Measurements from ENCODE around the gene ZNF548.
"Not testable (repeated sequence)": the region's sequence is repeated elsewhere in the genome, so short reads cannot be mapped to it uniquely, and the experiment has no call there.

The ZNF548 gene

DNA sequence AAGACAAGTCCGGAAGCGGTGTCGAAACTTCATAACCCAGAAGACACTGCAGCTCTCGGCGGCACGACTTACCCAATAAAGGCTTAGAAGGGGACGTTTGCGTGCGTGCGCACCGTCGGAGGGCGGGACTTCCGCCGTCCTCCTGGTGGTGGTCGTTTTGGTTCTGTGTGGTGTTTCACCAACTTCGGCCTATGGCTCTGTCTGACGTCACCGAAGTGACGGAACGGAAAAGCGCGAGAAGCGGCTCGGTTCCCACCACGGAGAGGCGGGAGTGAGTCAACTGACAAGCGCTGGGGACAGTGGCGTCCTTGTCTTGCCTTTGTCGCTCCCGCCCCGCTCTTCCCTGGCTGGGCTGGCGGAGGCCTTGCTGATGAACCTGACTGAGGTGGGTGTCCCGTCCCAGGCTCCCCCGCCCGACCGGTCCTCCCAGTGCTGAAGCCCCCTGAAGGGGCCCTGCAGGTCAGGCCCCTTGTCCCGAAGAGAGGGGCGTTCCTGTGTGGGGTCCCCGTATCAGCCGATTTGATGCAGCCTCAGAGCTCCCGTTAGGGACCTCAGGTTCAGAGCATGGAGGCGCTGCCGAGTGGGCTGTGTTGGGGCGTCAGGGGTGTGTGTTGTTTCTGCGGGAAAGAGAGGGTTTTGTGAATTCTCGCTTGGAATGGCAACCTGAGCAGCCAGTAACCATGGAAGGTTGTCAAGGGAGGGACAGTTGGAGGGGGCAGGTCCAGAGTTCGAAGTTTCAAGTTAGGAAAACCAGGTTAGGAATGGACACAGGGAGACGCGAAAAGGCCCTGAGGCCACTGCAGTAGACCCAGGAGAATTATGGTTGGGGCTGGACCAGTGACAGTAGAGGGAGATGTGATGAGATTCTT is at the start of gene ZNF548:
ZNF548 (plus strand) TSS at position 125 of the 869 bp plus-strand sequence; CDS start at position 371, 246 bp downstream.
- H3K4me3 Mint-ChIP-seq, result peak within 1 kb of the TSS; percentile 95
- peaks cover 26% of the 10 kb centered on the region for H3K36me3 Mint-ChIP-seq (ENCODE audit: low read depth)
- H3K4me1 Mint-ChIP-seq (ENCODE audit: low read depth), result peaks cover 46% of the 10 kb centered on the region
- peaks cover 29% of the 10 kb centered on the region for H3K9me3 Mint-ChIP-seq
- peak within 1 kb of the TSS; percentile 97 for H3K27ac Mint-ChIP-seq
- no peaks in the 10 kb centered on the region for H3K27me3 Mint-ChIP-seq

DNA sequence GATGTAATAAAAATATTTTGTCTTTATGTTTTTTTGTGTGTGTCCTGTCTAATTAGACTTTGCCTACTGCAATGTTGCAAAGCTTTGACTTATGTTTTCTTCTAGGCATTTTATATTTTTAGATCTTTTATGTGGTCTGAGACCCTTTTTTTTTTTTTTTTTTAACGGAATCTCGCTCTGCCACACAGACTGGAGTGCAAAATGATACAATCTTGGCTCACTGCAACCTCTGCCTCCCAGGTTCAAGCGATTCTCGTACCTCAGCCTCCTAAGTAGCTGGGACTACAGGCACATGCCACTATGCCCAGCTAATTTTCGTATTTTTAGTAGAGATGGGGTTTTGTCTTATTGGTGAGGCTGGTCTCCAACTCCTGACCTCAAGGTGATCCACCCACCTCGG is 47.1 kb upstream of the ZNF548 start:
- Mint-ChIP-seq H3K4me3 (no peak overlapping the region), H3K9me3 (peaks cover 24% of the 10 kb centered on the region), H3K27ac (no peak overlapping the region), H3K27me3 (peaks cover 10% of the 10 kb centered on the region), H3K4me1 (ENCODE audit: low read depth) (no peaks in the 10 kb centered on the region), H3K36me3 (ENCODE audit: low read depth) (peaks cover 5% of the 10 kb centered on the region)

DNA sequence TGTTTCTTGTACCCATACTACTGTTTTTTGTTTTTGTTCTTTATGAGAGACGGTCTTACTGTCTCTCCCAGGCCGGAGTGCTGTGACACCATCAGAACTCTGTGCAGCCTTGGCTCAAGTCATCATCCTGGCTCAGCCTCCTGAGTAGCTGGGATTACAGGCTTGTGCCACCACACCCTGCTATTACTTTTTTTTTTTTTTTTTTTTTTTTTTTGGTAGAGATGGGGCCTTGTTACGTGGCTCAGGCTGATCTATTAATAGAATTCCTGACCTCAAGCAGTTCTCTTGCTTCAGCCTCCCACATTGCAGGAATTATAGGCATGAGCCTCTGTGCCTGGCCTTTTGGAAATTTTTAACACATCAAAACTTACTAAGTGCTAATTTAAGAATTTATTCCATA is 41.5 kb upstream of the ZNF548 start:
- H3K4me3 Mint-ChIP-seq, result no peak overlapping the region
- H3K9me3 Mint-ChIP-seq, result peaks cover 17% of the 10 kb centered on the region
- peaks cover 28% of the 10 kb centered on the region for H3K4me1 Mint-ChIP-seq (ENCODE audit: low read depth)
- no peak overlapping the region for H3K27ac Mint-ChIP-seq
- peaks cover 22% of the 10 kb centered on the region for H3K36me3 Mint-ChIP-seq (ENCODE audit: low read depth)
- H3K27me3 Mint-ChIP-seq, result peaks cover 10% of the 10 kb centered on the region

DNA sequence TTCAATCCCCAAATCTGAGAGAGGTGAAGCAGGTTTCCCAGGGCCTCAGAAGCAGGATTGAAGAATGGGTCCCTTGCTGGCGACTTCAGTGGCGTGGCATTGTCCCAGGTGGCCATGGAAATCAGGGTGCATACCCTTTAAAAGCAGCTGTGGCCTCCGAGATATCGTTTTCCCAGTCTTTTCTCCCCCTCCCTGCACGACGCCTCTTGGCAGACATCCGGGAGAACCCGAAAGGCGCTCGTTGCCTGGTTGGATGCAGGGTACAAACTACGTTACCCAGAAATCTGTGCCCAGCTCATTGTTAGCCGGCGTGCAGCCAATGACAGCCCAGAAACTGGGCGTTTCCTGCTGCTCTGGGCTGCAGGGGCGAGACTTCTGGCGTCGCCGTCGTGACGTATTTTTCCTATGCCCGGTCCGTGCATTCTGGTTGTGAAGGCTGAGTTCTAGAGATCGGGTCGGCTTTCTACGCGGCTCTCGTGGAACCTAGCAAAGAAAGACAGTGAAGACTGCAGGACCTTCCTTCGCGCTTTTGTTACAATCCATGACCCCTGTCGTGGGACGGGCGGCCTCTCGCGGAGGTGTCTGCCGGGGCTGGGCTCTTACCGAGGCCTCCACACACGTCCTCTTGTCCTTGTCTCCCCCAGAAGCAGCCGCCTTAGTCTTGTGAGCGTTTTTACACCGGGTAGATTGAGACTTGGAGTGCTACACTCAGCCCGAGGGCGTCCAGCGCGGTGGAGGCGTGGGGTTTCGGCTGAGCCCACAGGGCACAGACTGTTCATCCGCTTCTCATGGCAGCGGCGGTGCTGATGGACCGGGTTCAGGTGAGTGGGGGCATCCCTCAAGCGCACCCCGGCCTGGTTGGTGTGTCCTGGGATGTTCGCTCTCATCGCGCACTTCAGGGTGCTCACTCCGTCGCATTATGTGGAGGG is 38.5 kb upstream of the ZNF548 start, which contains the start of gene ZNF304:
ZNF304 (plus strand) TSS at position 395 of the 929 bp plus-strand sequence; CDS start at position 789, 394 bp downstream.
- peaks cover 52% of the 10 kb centered on the region for H3K36me3 Mint-ChIP-seq (ENCODE audit: low read depth)
- H3K9me3 Mint-ChIP-seq, result peaks cover 31% of the 10 kb centered on the region
- peaks cover 8% of the 10 kb centered on the region for H3K27me3 Mint-ChIP-seq
- H3K27ac Mint-ChIP-seq, result peak within 1 kb of the TSS; percentile 88
- peaks cover 32% of the 10 kb centered on the region for H3K4me1 Mint-ChIP-seq (ENCODE audit: low read depth)
- peak within 1 kb of the TSS; percentile 92 for H3K4me3 Mint-ChIP-seq

DNA sequence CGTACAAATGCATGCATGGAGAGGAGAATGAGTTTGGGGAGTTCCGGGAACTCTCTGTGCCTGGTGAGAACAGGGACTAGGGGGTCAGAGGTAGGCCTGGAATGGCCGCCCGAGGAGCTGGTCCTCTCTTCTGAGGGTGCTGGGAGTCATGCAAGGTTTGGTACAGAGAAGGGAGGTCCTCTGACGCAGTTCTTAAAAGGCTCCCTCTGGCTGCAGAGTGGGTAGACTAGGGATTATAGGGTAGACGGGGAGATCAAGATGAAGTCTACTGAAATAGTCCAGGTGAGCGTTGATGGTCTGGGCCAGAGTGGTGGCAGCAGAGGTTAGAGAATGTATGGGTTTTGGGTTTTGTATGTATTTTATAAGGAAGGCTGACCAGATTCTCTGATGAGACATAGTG is 37.8 kb upstream of the ZNF548 start:
- peak overlapping the region; percentile 88 for H3K27ac Mint-ChIP-seq
- peaks cover 38% of the 10 kb centered on the region for H3K9me3 Mint-ChIP-seq
- H3K4me1 Mint-ChIP-seq (ENCODE audit: low read depth), result peaks cover 32% of the 10 kb centered on the region
- H3K36me3 Mint-ChIP-seq (ENCODE audit: low read depth), result peaks cover 59% of the 10 kb centered on the region
- peak overlapping the region; percentile 92 for H3K4me3 Mint-ChIP-seq
- peaks cover 2% of the 10 kb centered on the region for H3K27me3 Mint-ChIP-seq

DNA sequence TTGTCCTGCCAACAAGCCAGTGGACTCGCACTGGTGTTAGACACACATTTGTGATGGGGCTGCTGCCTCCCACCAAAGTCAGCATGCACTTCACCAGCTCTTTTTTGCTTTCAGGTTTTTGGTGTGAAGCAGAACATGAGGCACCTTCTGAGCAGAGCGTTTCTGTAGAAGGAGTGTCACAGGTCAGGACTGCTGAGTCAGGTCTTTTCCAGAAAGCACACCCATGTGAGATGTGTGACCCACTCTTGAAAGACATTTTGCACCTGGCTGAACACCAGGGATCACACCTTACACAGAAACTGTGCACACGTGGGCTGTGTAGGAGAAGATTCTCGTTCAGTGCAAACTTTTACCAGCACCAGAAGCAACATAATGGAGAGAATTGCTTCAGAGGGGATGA is 33.7 kb upstream of the ZNF548 start:
- Mint-ChIP-seq H3K27ac (no peak overlapping the region), H3K9me3 (peaks cover 47% of the 10 kb centered on the region)

DNA sequence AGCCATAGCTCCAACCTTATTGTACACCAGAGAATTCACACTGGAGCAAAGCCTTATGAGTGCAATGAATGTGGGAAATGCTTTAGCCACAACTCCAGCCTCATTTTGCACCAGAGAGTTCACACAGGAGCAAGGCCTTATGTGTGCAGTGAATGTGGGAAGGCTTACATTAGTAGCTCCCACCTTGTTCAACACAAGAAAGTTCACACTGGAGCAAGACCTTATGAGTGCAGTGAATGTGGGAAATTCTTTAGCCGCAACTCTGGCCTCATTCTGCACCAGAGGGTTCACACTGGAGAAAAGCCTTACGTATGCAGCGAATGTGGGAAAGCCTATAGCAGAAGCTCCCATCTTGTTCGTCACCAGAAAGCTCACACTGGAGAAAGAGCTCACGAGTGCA is 32.2 kb upstream of the ZNF548 start:
- peaks cover 81% of the 10 kb centered on the region for H3K36me3 Mint-ChIP-seq (ENCODE audit: low read depth)
- peaks cover 51% of the 10 kb centered on the region for H3K9me3 Mint-ChIP-seq

More for the DNA sequence above, 33.7 kb upstream of the ZNF548 start:
- Mint-ChIP-seq H3K27me3 (no peaks in the 10 kb centered on the region), H3K4me1 (ENCODE audit: low read depth) (peaks cover 25% of the 10 kb centered on the region), H3K36me3 (ENCODE audit: low read depth) (peaks cover 87% of the 10 kb centered on the region), H3K4me3 (no peak overlapping the region)

DNA sequence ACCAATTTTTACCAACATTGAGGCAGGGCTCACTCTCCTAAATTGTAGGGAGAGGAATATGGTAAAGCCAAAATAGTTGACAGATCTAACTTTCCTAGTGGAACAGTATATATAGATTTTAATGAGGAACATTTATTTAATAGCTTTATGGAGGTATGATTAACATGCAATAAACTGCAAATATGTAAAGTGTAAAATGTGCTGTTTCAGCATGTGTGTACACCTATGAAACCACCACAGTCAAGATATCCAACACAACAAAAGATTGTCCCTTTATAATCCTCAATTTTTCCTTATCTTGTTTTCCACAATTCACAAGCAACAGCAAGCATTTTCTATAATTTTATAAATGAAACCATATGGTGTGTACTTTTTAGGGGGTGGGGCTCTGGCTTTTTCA is 30.4 kb upstream of the ZNF548 start:
- no peak overlapping the region for H3K27ac Mint-ChIP-seq
- H3K4me1 Mint-ChIP-seq (ENCODE audit: low read depth), result peaks cover 17% of the 10 kb centered on the region
- no peaks in the 10 kb centered on the region for H3K27me3 Mint-ChIP-seq
- peaks cover 76% of the 10 kb centered on the region for H3K36me3 Mint-ChIP-seq (ENCODE audit: low read depth)
- peaks cover 49% of the 10 kb centered on the region for H3K9me3 Mint-ChIP-seq
- H3K4me3 Mint-ChIP-seq, result no peak overlapping the region

More for the DNA sequence above, 32.2 kb upstream of the ZNF548 start:
- H3K4me1 Mint-ChIP-seq (ENCODE audit: low read depth), result peaks cover 11% of the 10 kb centered on the region
- H3K4me3 Mint-ChIP-seq, result no peak overlapping the region
- H3K27ac Mint-ChIP-seq, result no peak overlapping the region
- no peaks in the 10 kb centered on the region for H3K27me3 Mint-ChIP-seq

DNA sequence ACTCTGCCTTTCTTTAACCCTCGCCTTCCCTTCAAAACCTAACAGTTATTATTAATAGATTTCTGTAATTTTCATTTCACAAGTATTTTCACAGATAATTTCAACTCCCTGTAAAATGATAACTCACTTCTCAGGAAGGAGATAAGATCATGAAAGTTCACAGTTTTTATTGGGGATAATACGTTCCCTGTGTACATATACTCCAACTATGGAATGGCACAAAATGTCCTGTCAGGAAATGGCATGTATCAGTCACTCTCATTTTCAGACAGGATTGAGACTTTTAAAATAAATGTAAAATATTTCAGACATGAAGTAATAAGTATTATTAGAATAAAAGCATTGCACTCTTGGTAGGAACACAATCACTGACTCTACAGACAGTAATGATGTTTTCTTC is 27.2 kb upstream of the ZNF548 start:
- no peak overlapping the region for H3K27ac Mint-ChIP-seq
- peaks cover 18% of the 10 kb centered on the region for H3K4me1 Mint-ChIP-seq (ENCODE audit: low read depth)
- H3K9me3 Mint-ChIP-seq, result peaks cover 30% of the 10 kb centered on the region
- H3K27me3 Mint-ChIP-seq, result no peaks in the 10 kb centered on the region
- peak overlapping the region; percentile 88 for H3K4me3 Mint-ChIP-seq
- H3K36me3 Mint-ChIP-seq (ENCODE audit: low read depth), result peaks cover 57% of the 10 kb centered on the region

DNA sequence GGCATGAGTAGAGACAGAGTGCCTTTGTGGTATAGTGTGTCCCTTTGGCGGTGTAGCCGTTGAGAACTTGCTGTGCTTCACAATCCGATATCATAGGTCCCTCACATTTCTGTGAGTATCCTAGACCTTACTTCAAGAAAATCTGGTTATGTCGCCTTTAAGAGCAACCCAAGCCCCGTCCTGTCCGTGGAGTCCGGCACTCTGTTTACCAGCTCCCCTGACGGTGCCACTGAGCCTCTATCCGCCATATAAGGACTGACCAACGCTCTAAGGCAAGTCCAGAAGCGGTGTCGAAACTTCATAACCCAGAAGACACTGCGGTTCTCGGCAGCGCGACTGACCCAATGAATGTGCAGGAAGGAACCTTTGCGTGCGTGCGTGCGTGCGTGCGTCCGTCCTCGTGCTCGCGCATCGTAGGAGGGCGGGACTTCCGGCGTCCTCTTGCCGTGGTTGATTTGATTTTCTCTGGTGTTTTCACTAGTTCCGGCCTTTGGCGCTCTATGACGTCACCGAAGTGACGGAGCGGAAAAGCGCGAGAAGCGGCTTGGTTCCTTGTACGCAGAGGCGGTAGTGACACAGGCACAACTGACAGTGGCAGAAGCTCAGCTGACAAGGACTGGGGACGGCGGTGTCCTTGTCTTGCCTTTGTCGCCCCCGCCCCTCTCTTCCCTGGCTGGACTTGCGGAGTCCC is 26.5 kb upstream of the ZNF548 start, which contains the start of the genes TRAPPC2B and ZNF547:
TRAPPC2B (plus strand) TSS at position 555 of the 691 bp plus-strand sequence. CDS start 1,283 bp downstream, outside the sequence.
ZNF547 (plus strand) TSS at position 555 of the 691 bp plus-strand sequence. CDS start 5,005 bp downstream, outside the sequence.
- Mint-ChIP-seq H3K4me1 (ENCODE audit: low read depth) (peaks cover 18% of the 10 kb centered on the region), H3K36me3 (ENCODE audit: low read depth) (peaks cover 50% of the 10 kb centered on the region), H3K9me3 (peaks cover 27% of the 10 kb centered on the region), H3K27ac (peak within 1 kb of the TSS; percentile 94), H3K4me3 (peak within 1 kb of the TSS; percentile 88), H3K27me3 (no peaks in the 10 kb centered on the region)

DNA sequence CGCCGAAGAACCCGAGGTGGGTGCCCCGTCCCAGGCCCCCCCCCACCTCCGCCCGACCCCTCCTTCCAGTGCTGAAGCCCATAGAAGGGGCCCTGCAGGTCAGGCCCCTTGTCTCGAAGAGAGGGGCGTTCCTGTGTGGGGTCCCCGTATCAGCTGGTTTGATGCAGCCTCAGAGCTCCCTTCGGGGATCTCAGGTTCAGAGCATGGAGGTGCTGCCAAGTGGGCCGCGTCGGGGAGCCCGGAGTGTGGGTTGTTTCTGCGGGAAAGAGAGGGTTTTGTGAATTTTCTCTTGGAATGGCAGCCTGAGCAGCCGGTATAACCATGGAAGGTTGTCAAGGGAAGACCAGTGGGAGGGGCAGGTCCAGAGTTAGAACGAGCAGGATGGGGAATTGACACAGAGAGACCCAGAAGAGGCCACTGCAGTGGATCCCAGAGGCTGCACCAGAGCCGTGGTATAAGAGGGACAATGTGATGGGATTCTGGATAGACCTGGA is 25.9 kb upstream of the ZNF548 start:
- peaks cover 28% of the 10 kb centered on the region for H3K9me3 Mint-ChIP-seq
- H3K36me3 Mint-ChIP-seq (ENCODE audit: low read depth), result peaks cover 49% of the 10 kb centered on the region
- H3K4me3 Mint-ChIP-seq, result peak overlapping the region; percentile 88
- H3K27me3 Mint-ChIP-seq, result no peaks in the 10 kb centered on the region
- peaks cover 18% of the 10 kb centered on the region for H3K4me1 Mint-ChIP-seq (ENCODE audit: low read depth)
- H3K27ac Mint-ChIP-seq, result peak overlapping the region; percentile 94

DNA sequence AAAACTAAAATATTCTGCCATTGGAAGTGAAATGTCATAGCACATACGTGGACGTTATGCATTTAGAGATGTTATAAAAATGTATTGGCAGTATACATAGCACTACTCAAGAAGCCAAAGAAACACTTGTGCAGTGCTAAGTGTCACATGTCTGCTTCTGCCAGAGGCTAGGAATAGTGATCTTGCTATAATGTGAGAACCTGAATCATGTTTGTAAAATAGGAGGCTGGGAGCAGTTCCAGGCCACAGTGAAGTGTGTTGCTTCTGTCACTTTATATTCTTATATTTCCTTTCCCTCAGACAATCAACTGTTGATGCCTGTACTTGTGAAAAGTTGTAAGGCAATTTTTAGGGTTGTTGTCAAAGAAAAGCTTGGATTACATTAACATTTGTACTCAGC is 22.9 kb upstream of the ZNF548 start:
- Mint-ChIP-seq H3K27me3 (no peaks in the 10 kb centered on the region), H3K4me3 (no peak overlapping the region), H3K36me3 (ENCODE audit: low read depth) (peaks cover 55% of the 10 kb centered on the region), H3K4me1 (ENCODE audit: low read depth) (peaks cover 18% of the 10 kb centered on the region), H3K9me3 (peaks cover 28% of the 10 kb centered on the region), H3K27ac (no peak overlapping the region)

DNA sequence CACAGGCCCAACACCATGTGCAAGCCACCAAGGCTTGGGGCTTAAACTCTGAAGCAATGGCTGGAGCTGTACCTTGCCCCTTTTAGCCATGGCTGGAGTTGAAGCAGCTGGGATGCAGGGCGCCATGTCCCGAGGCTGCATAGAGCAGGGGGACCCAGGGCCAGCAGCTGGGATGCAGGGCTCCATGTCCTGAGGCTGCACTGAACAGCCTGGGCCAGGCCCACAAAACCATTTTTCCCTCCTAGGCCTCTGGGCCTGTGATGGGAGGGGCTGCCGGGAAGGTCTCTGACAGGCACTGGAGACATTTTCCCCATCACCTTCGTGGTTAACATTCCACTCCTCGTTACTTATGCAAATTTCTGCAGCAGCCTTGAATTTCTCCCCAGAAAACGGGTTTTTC is 15.5 kb upstream of the ZNF548 start:
- no peak overlapping the region for H3K4me3 Mint-ChIP-seq
- no peaks in the 10 kb centered on the region for H3K27me3 Mint-ChIP-seq
- H3K27ac Mint-ChIP-seq, result no peak overlapping the region
- no peaks in the 10 kb centered on the region for H3K4me1 Mint-ChIP-seq (ENCODE audit: low read depth)
- peaks cover 47% of the 10 kb centered on the region for H3K9me3 Mint-ChIP-seq
- H3K36me3 Mint-ChIP-seq (ENCODE audit: low read depth), result peaks cover 95% of the 10 kb centered on the region

DNA sequence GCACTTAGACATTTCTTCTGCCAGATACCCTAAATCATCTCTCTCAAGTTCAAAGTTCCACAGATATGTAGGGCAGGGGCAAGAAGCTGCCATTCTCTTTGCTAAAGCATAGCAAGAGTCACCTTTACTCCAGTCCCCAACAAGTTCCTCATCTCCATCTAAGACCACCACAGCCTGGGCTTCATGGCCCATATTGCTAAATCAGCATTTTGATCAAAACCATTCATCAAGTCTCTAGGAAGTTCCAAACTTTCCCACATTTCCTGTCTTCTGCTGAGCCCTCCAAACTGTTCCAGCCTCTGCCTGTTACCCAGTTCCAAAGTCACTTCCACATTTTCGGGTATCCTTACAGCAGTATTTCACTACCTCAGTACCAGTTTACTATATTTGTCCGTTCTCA is 15.0 kb upstream of the ZNF548 start:
- H3K4me1 Mint-ChIP-seq (ENCODE audit: low read depth); H3K4me3 Mint-ChIP-seq; H3K27me3 Mint-ChIP-seq; H3K27ac Mint-ChIP-seq: not testable (repeated sequence)
- Mint-ChIP-seq H3K36me3 (ENCODE audit: low read depth) (peaks cover 97% of the 10 kb centered on the region), H3K9me3 (peaks cover 52% of the 10 kb centered on the region)

All from stimulated activated naive CD8-positive, alpha-beta T cell treated with anti-CD3 and anti-CD28 coated beads, Interleukin-15, Interleukin-2, amounts not matched to agents 100 ng/mL and 50 ng/mL, for 24 hours (primary cell).